GM21367 (cell line): ENCODE measurements around the gene SBF1.
"Not testable (repeated sequence)": the region's sequence is repeated elsewhere in the genome, so short reads cannot be mapped to it uniquely, and the experiment has no call there.

Experiments
- ATAC-seq: cut with Tn5 transposase; IDR thresholded peaks from one replicate; pipeline ENCODE4 v1.9.1; 2021; ENCODE audit not compliant: unreplicated experiment

Gene SBF1

GRCh38 chr22:50432131-50432876 lies 42.5 kb downstream of the SBF1 start:
- ATAC-seq: no peak

- ATAC-seq: no peak
Observed at GRCh38 chr22:50425179-50425916, 49.5 kb downstream of the SBF1 start.

- ATAC-seq: no peak
Observed at GRCh38 chr22:50423956-50424355, 50.9 kb downstream of the SBF1 start.

GRCh38 chr22:50422961-50423815 lies 51.6 kb downstream of the SBF1 start:
- ATAC-seq: no peak

GRCh38 chr22:50422046-50422445 lies 52.8 kb downstream of the SBF1 start:
- no peak for ATAC-seq

GRCh38 chr22:50420581-50420980 lies 54.3 kb downstream of the SBF1 start:
- ATAC-seq: no peak

GRCh38 chr22:50420015-50420414 lies 54.8 kb downstream of the SBF1 start:
- no peak for ATAC-seq

- ATAC-seq: no peak
Observed at GRCh38 chr22:50419116-50419515, 55.7 kb downstream of the SBF1 start.

- no peak for ATAC-seq
Observed at GRCh38 chr22:50418624-50419023, 56.2 kb downstream of the SBF1 start.

GRCh38 chr22:50417411-50418210 lies 57.2 kb downstream of the SBF1 start:
- no peak for ATAC-seq

GRCh38 chr22:50416996-50417395 lies 57.8 kb downstream of the SBF1 start:
- ATAC-seq: no peak

- ATAC-seq: no peak
Observed at GRCh38 chr22:50415426-50415825, 59.4 kb downstream of the SBF1 start.

GRCh38 chr22:50414476-50415248 lies 60.2 kb downstream of the SBF1 start:
- ATAC-seq: no peak

- ATAC-seq: not testable (repeated sequence)
Observed at GRCh38 chr22:50408954-50409353, 65.9 kb downstream of the SBF1 start.

- no peak for ATAC-seq
Observed at GRCh38 chr22:50408311-50408710, 66.5 kb downstream of the SBF1 start.

GRCh38 chr22:50406416-50407170 lies 68.2 kb downstream of the SBF1 start:
- no peak for ATAC-seq

GRCh38 chr22:50403701-50404101 lies 71.1 kb downstream of the SBF1 start:
- ATAC-seq: no peak

GRCh38 chr22:50401907-50402306 lies 72.9 kb downstream of the SBF1 start:
- ATAC-seq: no peak

GRCh38 chr22:50400931-50401330 lies 73.9 kb downstream of the SBF1 start:
- ATAC-seq: no peak
